Hepatic stellate cell (primary cell): Measurements from ENCODE around the gene ADGRA1.
"Not testable (repeated sequence)": the region's sequence is repeated elsewhere in the genome, so short reads cannot be mapped to it uniquely, and the experiment has no call there.

ENCODE experiments used
- DNase-seq: peaks from one replicate; pipeline ENCODE4 v3.0.0; 2011; ENCODE audit warnings: low spot score

ADGRA1 gene

GRCh38 chr10:133087679-133088178, at the start of gene ADGRA1:
TSS of gene ADGRA1 (plus strand) at chr10:133087924. CDS start at chr10:133088910, 986 bp downstream.
- no peak for DNase-seq

- no peak for DNase-seq
These were observed 49.5 kb upstream of the ADGRA1 start for GRCh38 chr10:133038036-133038823.

- DNase-seq, result peak; percentile 34
These were observed 48.5 kb upstream of the ADGRA1 start for GRCh38 chr10:133039107-133039802.

- no peak for DNase-seq
These were observed 47.9 kb upstream of the ADGRA1 start for GRCh38 chr10:133039803-133040165.

GRCh38 chr10:133040198-133040597, 47.5 kb upstream of the ADGRA1 start:
- DNase-seq, result no peak

- DNase-seq, result no peak
These were observed 46.6 kb upstream of the ADGRA1 start for GRCh38 chr10:133041101-133041500.

- no peak for DNase-seq
These were observed 45.7 kb upstream of the ADGRA1 start for GRCh38 chr10:133042061-133042460.

- no peak for DNase-seq
These were observed 44.9 kb upstream of the ADGRA1 start for GRCh38 chr10:133042816-133043215.

- no peak for DNase-seq
These were observed 44.0 kb upstream of the ADGRA1 start for GRCh38 chr10:133043541-133044225.

- DNase-seq, result no peak
These were observed 43.3 kb upstream of the ADGRA1 start for GRCh38 chr10:133044401-133044811.

GRCh38 chr10:133045556-133046389, 42.0 kb upstream of the ADGRA1 start:
- DNase-seq, result no peak

- no peak for DNase-seq
These were observed 41.3 kb upstream of the ADGRA1 start for GRCh38 chr10:133046390-133046765.

- DNase-seq, result no peak
These were observed 40.1 kb upstream of the ADGRA1 start for GRCh38 chr10:133047526-133048123.

- DNase-seq, result no peak
These were observed 39.5 kb upstream of the ADGRA1 start for GRCh38 chr10:133048266-133048665.

GRCh38 chr10:133048926-133049325, 38.8 kb upstream of the ADGRA1 start:
- no peak for DNase-seq

GRCh38 chr10:133049639-133050038, 38.1 kb upstream of the ADGRA1 start:
- no peak for DNase-seq

- no peak for DNase-seq
These were observed 37.4 kb upstream of the ADGRA1 start for GRCh38 chr10:133050371-133050770.

- DNase-seq, result no peak
These were observed 35.6 kb upstream of the ADGRA1 start for GRCh38 chr10:133052076-133052475.

- DNase-seq, result not testable (repeated sequence)
These were observed 34.1 kb upstream of the ADGRA1 start for GRCh38 chr10:133053527-133054133.

GRCh38 chr10:133055470-133055869, 32.3 kb upstream of the ADGRA1 start:
- DNase-seq, result no peak

GRCh38 chr10:133056001-133056400, 31.7 kb upstream of the ADGRA1 start:
- no peak for DNase-seq
